GM21390 (cell line): ENCODE data around the gene SLC7A9.
"Not testable (repeated sequence)": the region's sequence is repeated elsewhere in the genome, so short reads cannot be mapped to it uniquely, and the experiment has no call there.

ENCODE experiments used
- ATAC-seq: cut with Tn5 transposase; IDR thresholded peaks from one replicate; pipeline ENCODE4 v1.9.1; 2021; ENCODE audit not compliant: unreplicated experiment

Gene SLC7A9

GRCh38 chr19:32864318-32865007, 5.1 kb downstream of the SLC7A9 start:
- no peak for ATAC-seq

GRCh38 chr19:32863841-32864240, 5.7 kb downstream of the SLC7A9 start:
- ATAC-seq, result no peak

GRCh38 chr19:32863301-32863700, 6.3 kb downstream of the SLC7A9 start:
- ATAC-seq, result no peak

GRCh38 chr19:32862741-32863140, 6.8 kb downstream of the SLC7A9 start:
- no peak for ATAC-seq

GRCh38 chr19:32862173-32862572, 7.4 kb downstream of the SLC7A9 start:
- no peak for ATAC-seq

GRCh38 chr19:32861596-32861995, 8.0 kb downstream of the SLC7A9 start:
- no peak for ATAC-seq

- no peak for ATAC-seq
These were observed 10.0 kb downstream of the SLC7A9 start for GRCh38 chr19:32859591-32859990.

- ATAC-seq, result no peak
These were observed 11.0 kb downstream of the SLC7A9 start for GRCh38 chr19:32858559-32858958.

- no peak for ATAC-seq
These were observed 11.4 kb downstream of the SLC7A9 start for GRCh38 chr19:32858155-32858554.

- ATAC-seq, result no peak
These were observed 12.0 kb downstream of the SLC7A9 start for GRCh38 chr19:32857584-32857983.

GRCh38 chr19:32856818-32857217, 12.7 kb downstream of the SLC7A9 start:
- not testable (repeated sequence) for ATAC-seq

GRCh38 chr19:32852216-32852615, 17.4 kb downstream of the SLC7A9 start:
- no peak for ATAC-seq

- ATAC-seq, result not testable (repeated sequence)
These were observed 21.5 kb downstream of the SLC7A9 start for GRCh38 chr19:32848035-32848434.

GRCh38 chr19:32843716-32844245, 25.8 kb downstream of the SLC7A9 start:
- no peak for ATAC-seq

GRCh38 chr19:32842061-32842460, 27.5 kb downstream of the SLC7A9 start:
- ATAC-seq, result no peak

GRCh38 chr19:32837531-32837930, 32.0 kb downstream of the SLC7A9 start:
- no peak for ATAC-seq

- not testable (repeated sequence) for ATAC-seq
These were observed 36.2 kb downstream of the SLC7A9 start for GRCh38 chr19:32833388-32833787.

- not testable (repeated sequence) for ATAC-seq
These were observed 36.7 kb downstream of the SLC7A9 start for GRCh38 chr19:32832825-32833224.

- not testable (repeated sequence) for ATAC-seq
These were observed 37.5 kb downstream of the SLC7A9 start for GRCh38 chr19:32832094-32832493.

GRCh38 chr19:32831611-32832010, 38.0 kb downstream of the SLC7A9 start:
- ATAC-seq, result no peak

GRCh38 chr19:32830231-32831014, 39.1 kb downstream of the SLC7A9 start:
- no peak for ATAC-seq

- no peak for ATAC-seq
These were observed 40.1 kb downstream of the SLC7A9 start for GRCh38 chr19:32829345-32829896.
